BLaER1 treated with 17β-estradiol and CSF1 and Interleukin-3, amounts not matched to agents 10 nM and 100 nM (cell line): Measurements from ENCODE around the gene CLDND2.

Source experiments
- H3K27ac ChIP-seq, 11 experiments: shearing (Covaris generic); formaldehyde crosslinking; 2 replicates each; pipeline ENCODE4 v1.8.1; 2022
- H3K27me3 ChIP-seq, 11 experiments: shearing (Covaris generic); formaldehyde crosslinking; 2 replicates each; pipeline ENCODE4 v1.8.1; 2022
- H3K36me3 ChIP-seq, 11 experiments: shearing (Covaris generic); formaldehyde crosslinking; 2 replicates each; pipeline ENCODE4 v1.8.1; 2022
- H3K4me1 ChIP-seq, 10 experiments: shearing (Covaris generic); formaldehyde crosslinking; 2 replicates each; pipeline ENCODE4 v1.8.1; 2022
- H3K4me2 ChIP-seq, 11 experiments: shearing (Covaris generic); formaldehyde crosslinking; 2 replicates each; pipeline ENCODE4 v1.8.1; 2022
- H3K4me3 ChIP-seq, 10 experiments: shearing (Covaris generic); formaldehyde crosslinking; 2 replicates each; pipeline ENCODE4 v1.8.1; 2022
- H3K9ac ChIP-seq, 11 experiments: shearing (Covaris generic); formaldehyde crosslinking; 2 replicates each; pipeline ENCODE4 v1.8.1; 2022
- H3K9me3 ChIP-seq, 11 experiments: shearing (Covaris generic); formaldehyde crosslinking; replicated peaks in 1 of 11; 2 replicates each; pipeline ENCODE4 v1.8.1; 2022
- H4K20me1 ChIP-seq, 11 experiments: shearing (Covaris generic); formaldehyde crosslinking; 2 replicates each; pipeline ENCODE4 v1.8.1; 2022
- Cebpa-rat ChIP-seq, 11 experiments: shearing (Covaris generic); IDR thresholded peaks; 2 replicates each; pipeline ENCODE4 v1.8.1; 2022

The CLDND2 gene

GRCh38 chr19:51327066-51328001 is 41.5 kb downstream of the CLDND2 start:
- H3K9me3 ChIP-seq, result peaks cover 8 to 32% (median 15%) of the 10 kb centered on the region in 11 experiments
- H3K27me3 ChIP-seq, result peaks cover 21 to 35% (median 31%) of the 10 kb centered on the region in 11 experiments
- peaks cover 0 to 8% (median 0%) of the 10 kb centered on the region in 11 experiments; a peak in 1 of 22 replicates for H4K20me1 ChIP-seq
- no peak overlapping the region; a peak in 1 of 20 replicates for H3K4me3 ChIP-seq
- TF ChIP-seq Cebpa-rat (IDR thresholded peaks at IDR 0.05), result no peak
- peaks cover 4 to 15% (median 7%) of the 10 kb centered on the region in 11 experiments; a peak in 12 of 22 replicates for H3K36me3 ChIP-seq
- peak overlapping the region in 2 of 11 experiments; percentile 3 to 32; a peak in 1 of 22 replicates for H3K4me2 ChIP-seq
- peaks cover 0 to 17% (median 0%) of the 10 kb centered on the region in 10 experiments; a peak in 5 of 20 replicates for H3K4me1 ChIP-seq
- H3K27ac ChIP-seq, result no peak overlapping the region
- no peak overlapping the region for H3K9ac ChIP-seq

DNA sequence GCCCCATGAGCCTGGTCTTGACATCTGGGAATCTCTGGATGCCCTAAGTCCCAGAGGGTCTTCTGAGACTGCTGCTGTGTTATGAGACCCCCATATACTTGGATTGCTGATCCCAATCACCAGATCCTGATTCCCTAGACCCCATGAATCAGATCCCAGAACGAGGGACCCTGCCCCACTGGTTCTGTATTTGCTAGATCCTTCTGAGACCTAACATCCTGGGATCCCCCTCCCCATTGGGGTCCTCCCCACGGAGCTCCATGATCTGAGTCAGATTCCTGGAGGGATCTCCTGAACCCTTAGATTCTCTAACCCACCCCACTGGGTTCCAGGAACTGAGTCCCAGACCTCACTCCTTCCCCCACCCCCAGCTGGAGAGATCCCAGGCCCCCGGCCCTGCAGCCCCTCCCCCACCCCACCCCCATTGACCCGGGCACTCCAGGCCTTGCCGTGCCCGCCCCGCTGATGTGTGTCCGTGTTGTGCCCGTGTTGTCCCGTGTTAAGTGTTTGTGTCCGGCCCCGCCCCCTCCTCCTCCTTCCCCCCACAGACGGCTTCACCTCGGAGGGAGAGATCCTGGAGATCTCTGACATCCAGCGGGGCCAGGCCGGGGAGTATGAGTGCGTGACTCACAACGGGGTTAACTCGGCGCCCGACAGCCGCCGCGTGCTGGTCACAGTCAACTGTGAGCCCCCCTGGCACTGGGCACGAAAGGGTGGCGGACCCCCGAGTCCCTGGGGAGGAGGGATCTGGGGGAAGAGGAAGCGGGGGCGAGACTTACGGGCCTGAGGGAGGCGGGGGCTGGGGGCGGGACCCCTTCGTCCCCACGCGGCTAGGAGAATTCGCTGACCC is 42.4 kb downstream of the CLDND2 start:
- H4K20me1 ChIP-seq, result peaks cover 0 to 8% (median 0%) of the 10 kb centered on the region in 11 experiments; a peak in 1 of 22 replicates
- 0 out of 22 replicates have a peak overlapping the region, but pooled peaks of 1 of the 11 experiments have one; percentile 3 for H3K4me2 ChIP-seq
- no peak for TF ChIP-seq Cebpa-rat (IDR thresholded peaks at IDR 0.05)

GRCh38 chr19:51325161-51325976 is 43.4 kb downstream of the CLDND2 start:
- H3K4me1 ChIP-seq, result peaks cover 0 to 17% (median 0%) of the 10 kb centered on the region in 10 experiments; a peak in 5 of 20 replicates
- H3K9ac ChIP-seq, result no peak overlapping the region
- TF ChIP-seq Cebpa-rat (IDR thresholded peaks at IDR 0.05), result no peak
- peaks cover 0 to 8% (median 0%) of the 10 kb centered on the region in 11 experiments; a peak in 2 of 22 replicates for H4K20me1 ChIP-seq
- no peak overlapping the region for H3K4me3 ChIP-seq
- no peak overlapping the region for H3K27ac ChIP-seq
- H3K9me3 ChIP-seq, result peaks cover 0 to 16% (median 4%) of the 10 kb centered on the region in 11 experiments; a peak in 12 of 22 replicates
- peaks cover 21 to 35% (median 31%) of the 10 kb centered on the region in 11 experiments for H3K27me3 ChIP-seq
- H3K4me2 ChIP-seq, result no peak overlapping the region
- H3K36me3 ChIP-seq, result 0 out of 22 replicates have a peak, but pooled peaks cover 0 to 2% (median 0%) of the 10 kb centered on the region in 11 experiments

More for the DNA sequence above, 42.4 kb downstream of the CLDND2 start:
- H3K4me3 ChIP-seq, result no peak overlapping the region
- peaks cover 4 to 11% (median 5%) of the 10 kb centered on the region in 11 experiments; a peak in 12 of 22 replicates for H3K36me3 ChIP-seq
- no peak overlapping the region for H3K9ac ChIP-seq
- H3K27me3 ChIP-seq, result peaks cover 21 to 35% (median 31%) of the 10 kb centered on the region in 11 experiments
- peaks cover 6 to 27% (median 12%) of the 10 kb centered on the region in 11 experiments for H3K9me3 ChIP-seq
- no peak overlapping the region for H3K27ac ChIP-seq
- H3K4me1 ChIP-seq, result peaks cover 0 to 17% (median 0%) of the 10 kb centered on the region in 10 experiments; a peak in 5 of 20 replicates

GRCh38 chr19:51324167-51324481 is 44.7 kb downstream of the CLDND2 start:
- H3K36me3 ChIP-seq, result no peaks in the 10 kb centered on the region
- H3K4me2 ChIP-seq, result no peak overlapping the region; a peak in 1 of 22 replicates
- no peak for TF ChIP-seq Cebpa-rat (IDR thresholded peaks at IDR 0.05)
- peaks cover 0 to 15% (median 4%) of the 10 kb centered on the region in 11 experiments; a peak in 8 of 22 replicates for H3K9me3 ChIP-seq
- H3K27me3 ChIP-seq, result peaks cover 21 to 35% (median 31%) of the 10 kb centered on the region in 11 experiments
- H3K27ac ChIP-seq, result no peak overlapping the region
- H3K9ac ChIP-seq, result no peak overlapping the region
- H3K4me3 ChIP-seq, result no peak overlapping the region
- peaks cover 0 to 17% (median 0%) of the 10 kb centered on the region in 10 experiments; a peak in 5 of 20 replicates for H3K4me1 ChIP-seq
- peaks cover 0 to 18% (median 0%) of the 10 kb centered on the region in 11 experiments; a peak in 2 of 22 replicates for H4K20me1 ChIP-seq

GRCh38 chr19:51323481-51324166 is 45.2 kb downstream of the CLDND2 start:
- Histone ChIP-seq H3K9ac (0 out of 22 replicates have a peak overlapping the region, but pooled peaks of 1 of the 11 experiments have one; percentile 23), H3K9me3 (peaks cover 0 to 15% (median 4%) of the 10 kb centered on the region in 11 experiments; a peak in 8 of 22 replicates), H3K27me3 (peaks cover 19 to 33% (median 29%) of the 10 kb centered on the region in 11 experiments), H3K27ac (no peak overlapping the region), H3K36me3 (no peaks in the 10 kb centered on the region), H3K4me2 (peak overlapping the region in 1 of 11 experiments; percentile 17; a peak in 3 of 22 replicates), H3K4me1 (peaks cover 0 to 17% (median 0%) of the 10 kb centered on the region in 10 experiments; a peak in 5 of 20 replicates), H3K4me3 (no peak overlapping the region), H4K20me1 (peaks cover 0 to 18% (median 0%) of the 10 kb centered on the region in 11 experiments; a peak in 2 of 22 replicates)
- no peak for TF ChIP-seq Cebpa-rat (IDR thresholded peaks at IDR 0.05)

DNA sequence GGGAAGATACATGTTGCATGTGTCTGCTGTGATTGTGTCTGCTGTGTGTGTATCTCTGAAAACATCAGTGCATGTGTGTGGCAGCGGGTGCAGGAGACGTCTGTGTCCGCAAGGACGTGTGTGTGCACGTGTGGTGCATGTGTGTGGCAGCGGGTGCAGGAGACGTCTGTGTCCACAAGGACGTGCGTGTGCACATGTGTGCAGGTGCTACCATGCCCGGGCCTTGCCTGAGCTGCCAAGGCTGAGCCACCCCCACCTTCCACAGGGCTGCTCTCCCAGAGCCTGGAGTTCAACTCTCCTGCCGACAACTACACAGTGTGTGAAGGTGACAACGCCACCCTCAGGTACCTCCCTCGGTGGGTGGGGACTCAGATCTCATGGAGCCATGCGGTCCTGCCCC is 47.0 kb downstream of the CLDND2 start:
- H3K36me3 ChIP-seq, result no peaks in the 10 kb centered on the region
- H3K27me3 ChIP-seq, result peaks cover 2 to 14% (median 11%) of the 10 kb centered on the region in 11 experiments
- no peak overlapping the region for H3K4me2 ChIP-seq
- H3K9ac ChIP-seq, result no peak overlapping the region
- no peak overlapping the region for H3K4me3 ChIP-seq
- H3K4me1 ChIP-seq, result peaks cover 0 to 11% (median 0%) of the 10 kb centered on the region in 10 experiments; a peak in 4 of 20 replicates
- peaks cover 0 to under 1% (median 0%) of the 10 kb centered on the region in 11 experiments; a peak in 1 of 22 replicates for H3K9me3 ChIP-seq
- peaks cover 0 to 18% (median 0%) of the 10 kb centered on the region in 11 experiments; a peak in 2 of 22 replicates for H4K20me1 ChIP-seq
- no peak for TF ChIP-seq Cebpa-rat (IDR thresholded peaks at IDR 0.05)
- H3K27ac ChIP-seq, result no peak overlapping the region

DNA sequence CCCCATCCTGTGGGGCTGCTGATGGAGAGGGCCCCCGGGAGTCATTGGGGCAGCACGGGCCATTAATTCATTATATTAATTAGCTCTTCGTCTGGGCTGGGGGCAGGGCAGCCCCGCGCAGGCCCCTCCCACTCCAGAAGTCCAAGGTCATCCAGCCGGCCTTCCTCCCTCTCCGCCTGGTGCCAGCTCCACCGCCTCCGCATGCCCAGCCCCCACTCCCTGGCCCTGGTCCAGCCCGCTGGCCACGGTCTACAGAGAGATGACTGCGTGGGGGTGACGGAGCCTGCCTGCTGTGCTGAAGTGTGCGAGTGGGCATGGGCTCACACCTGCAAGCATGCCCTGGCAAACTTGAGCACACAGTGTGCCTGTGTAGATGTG is 48.5 kb downstream of the CLDND2 start:
- Histone ChIP-seq H3K9me3 (peaks cover 0 to 2% (median under 1%) of the 10 kb centered on the region in 11 experiments; a peak in 3 of 22 replicates), H4K20me1 (peaks cover 0 to 18% (median 0%) of the 10 kb centered on the region in 11 experiments; a peak in 2 of 22 replicates), H3K27ac (no peak overlapping the region), H3K4me3 (no peak overlapping the region), H3K9ac (no peak overlapping the region), H3K36me3 (no peaks in the 10 kb centered on the region), H3K27me3 (no peaks in the 10 kb centered on the region), H3K4me2 (no peak overlapping the region), H3K4me1 (peaks cover 0 to 11% (median 0%) of the 10 kb centered on the region in 10 experiments; a peak in 3 of 20 replicates)
- TF ChIP-seq Cebpa-rat (IDR thresholded peaks at IDR 0.05), result no peak
